HG03135 (cell line): Measurements from ENCODE around the gene HSDL2.

Experiments
- ATAC-seq: cut with Tn5 transposase; IDR thresholded peaks from one replicate; pipeline ENCODE4 v1.9.1; 2021; ENCODE audit warnings: mild to moderate bottlenecking, moderate library complexity; ENCODE audit not compliant: unreplicated experiment

The HSDL2 gene

DNA sequence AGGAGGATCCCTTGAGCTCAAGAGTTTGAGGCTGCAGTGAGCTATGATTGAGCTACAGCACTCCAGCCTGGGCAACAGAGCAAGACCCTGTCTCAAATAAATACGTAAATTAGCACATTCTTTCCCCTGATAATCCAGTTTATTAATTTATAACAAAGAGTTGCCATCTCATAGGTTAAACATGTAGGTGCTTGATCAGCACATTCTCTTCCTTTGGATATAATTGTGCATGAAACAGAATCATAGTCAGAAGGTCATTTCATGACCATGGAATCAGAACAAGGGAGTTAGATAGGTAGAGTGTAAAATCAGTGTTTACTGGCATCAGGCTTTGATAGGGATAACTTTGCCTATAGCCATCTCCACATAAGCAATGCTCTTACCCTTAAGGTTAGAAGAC is 63.7 kb downstream of the HSDL2 start:
- no peak for ATAC-seq

DNA sequence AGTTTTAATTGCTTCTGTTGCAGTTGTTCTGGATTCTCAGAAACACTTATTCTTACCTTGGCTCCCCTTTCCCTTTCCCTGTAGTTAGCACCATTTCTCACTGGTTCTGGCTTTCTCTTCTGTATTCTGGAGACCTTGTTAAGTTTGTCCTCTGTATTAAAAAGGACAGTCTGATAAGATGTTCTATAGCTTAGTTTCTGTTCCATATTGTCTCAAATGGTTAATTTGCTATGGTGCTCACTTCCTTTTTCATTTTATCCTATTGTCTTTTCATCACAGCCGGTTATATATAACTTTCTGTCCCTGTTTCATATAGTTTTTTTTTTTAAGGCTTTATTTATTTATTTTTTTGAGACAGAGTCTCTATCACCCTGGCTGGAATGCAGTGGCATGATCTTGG is 65.3 kb downstream of the HSDL2 start:
- ATAC-seq = no peak

- no peak for ATAC-seq
These were observed 66.2 kb downstream of the HSDL2 start for GRCh38 chr9:112446080-112446479.

DNA sequence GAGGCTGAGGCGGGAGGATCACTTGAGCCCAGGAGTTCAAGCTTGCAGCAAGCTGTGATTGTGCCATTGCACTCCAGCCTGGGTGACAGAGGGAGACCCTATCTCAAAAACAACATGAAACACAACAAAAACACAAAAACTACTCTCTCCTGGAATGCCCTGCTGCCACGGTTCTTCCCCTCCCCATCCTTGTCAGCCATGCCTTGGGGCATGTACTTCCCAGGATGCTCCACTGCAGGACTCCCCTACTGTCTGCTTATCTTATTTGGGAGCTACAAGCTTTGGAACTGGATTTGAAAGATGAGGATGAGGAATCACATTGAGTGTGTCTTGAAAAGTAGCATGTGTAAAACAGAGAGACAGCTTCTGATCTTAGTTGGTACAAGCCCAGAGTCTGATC is 66.6 kb downstream of the HSDL2 start:
- ATAC-seq = no peak

DNA sequence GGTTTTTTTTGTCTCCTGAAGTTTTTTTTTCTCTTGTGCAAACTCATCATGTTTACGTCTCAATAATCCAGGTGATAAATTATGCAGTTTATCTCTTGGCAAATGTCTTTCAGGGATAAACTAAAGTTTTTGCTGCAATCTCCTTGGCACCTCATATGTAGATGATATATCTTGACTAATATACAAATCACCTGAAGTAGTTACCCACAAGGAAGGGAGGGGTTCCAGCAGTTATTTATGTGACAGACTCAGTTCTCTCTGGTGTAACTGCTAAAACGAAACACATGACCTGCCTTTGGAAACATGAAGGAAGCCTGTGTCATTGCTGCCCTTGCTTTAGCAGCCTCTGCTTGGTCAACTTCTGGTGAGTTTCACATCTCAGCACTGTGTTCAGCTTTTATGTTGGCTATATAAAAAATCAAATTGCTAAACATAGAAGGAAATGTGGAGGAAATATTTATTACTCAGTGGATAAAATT is 67.4 kb downstream of the HSDL2 start:
- no peak for ATAC-seq

DNA sequence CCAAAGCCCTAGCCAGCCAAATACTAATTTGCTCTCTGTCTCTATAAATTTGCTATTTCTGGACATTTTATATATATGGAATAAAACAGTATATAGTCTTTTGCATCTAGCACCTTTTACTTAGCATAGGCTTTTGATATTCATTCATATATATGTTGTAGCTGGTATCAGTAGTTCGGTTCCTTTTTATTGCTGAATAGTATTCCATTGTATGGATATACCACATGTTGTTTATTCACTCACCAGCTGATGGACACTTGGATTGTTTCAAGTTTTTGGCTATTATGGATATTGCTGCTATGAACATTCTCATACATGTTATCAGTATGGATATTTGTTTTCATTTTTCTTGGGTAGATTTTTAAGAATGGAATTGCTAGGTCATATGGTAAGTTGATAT is 82.9 kb downstream of the HSDL2 start:
- no peak for ATAC-seq

GRCh38 chr9:112465352-112465751 is 85.4 kb downstream of the HSDL2 start:
- ATAC-seq = no peak

GRCh38 chr9:112472996-112473395 is 93.1 kb downstream of the HSDL2 start:
- no peak for ATAC-seq

GRCh38 chr9:112473986-112474385 is 94.1 kb downstream of the HSDL2 start:
- no peak for ATAC-seq

- no peak for ATAC-seq
These were observed 95.4 kb downstream of the HSDL2 start for GRCh38 chr9:112475318-112475717.

DNA sequence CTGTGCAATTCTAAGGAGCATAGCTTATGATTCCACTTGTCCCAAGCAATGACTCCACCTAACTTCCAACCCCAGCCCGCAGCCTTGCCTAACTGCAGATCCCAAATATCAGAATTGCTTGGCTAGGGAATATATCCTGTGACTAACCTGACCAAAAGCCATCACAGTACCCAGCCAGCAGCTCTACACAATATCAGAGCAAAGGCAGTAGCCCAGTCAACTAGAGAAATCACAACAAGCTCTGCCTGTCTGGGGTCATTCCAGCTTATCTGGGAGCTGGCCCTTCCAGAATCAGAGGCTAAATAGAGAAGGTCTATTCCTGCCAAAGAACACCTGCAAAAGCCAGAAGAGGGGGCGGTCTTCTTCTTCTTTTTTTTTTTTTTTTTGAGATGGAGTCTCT is 97.4 kb downstream of the HSDL2 start:
- no peak for ATAC-seq

GRCh38 chr9:112479221-112479620 is 99.3 kb downstream of the HSDL2 start:
- ATAC-seq = no peak

- no peak for ATAC-seq
These were observed 104.7 kb downstream of the HSDL2 start for GRCh38 chr9:112484607-112485006.

DNA sequence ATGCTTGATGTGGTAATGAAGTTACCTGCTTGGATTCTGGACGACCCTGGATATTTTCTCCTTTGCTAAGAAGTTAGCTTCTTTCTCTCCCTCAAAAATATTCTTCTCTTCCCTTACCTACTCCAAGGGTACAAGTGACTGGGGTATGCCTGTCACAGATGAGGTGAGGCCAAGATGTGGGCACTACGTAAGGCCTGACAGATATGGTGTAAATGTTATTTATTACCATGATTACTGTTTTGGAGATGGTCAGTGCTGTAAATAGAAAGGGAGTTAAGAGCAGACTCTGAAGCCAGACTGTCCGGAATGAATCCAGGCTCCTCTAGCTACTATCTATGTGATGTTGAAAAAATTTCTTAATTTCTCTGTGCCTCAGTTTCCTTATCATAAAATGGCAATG is 105.7 kb downstream of the HSDL2 start:
- ATAC-seq = no peak

- ATAC-seq = peak; percentile 88
These were observed 106.5 kb downstream of the HSDL2 start, which contains the start of gene KIAA1958 for GRCh38 chr9:112486221-112487007. TSS of gene KIAA1958 (plus strand) at chr9:112486827. CDS start at chr9:112574081, 87,254 bp downstream.

DNA sequence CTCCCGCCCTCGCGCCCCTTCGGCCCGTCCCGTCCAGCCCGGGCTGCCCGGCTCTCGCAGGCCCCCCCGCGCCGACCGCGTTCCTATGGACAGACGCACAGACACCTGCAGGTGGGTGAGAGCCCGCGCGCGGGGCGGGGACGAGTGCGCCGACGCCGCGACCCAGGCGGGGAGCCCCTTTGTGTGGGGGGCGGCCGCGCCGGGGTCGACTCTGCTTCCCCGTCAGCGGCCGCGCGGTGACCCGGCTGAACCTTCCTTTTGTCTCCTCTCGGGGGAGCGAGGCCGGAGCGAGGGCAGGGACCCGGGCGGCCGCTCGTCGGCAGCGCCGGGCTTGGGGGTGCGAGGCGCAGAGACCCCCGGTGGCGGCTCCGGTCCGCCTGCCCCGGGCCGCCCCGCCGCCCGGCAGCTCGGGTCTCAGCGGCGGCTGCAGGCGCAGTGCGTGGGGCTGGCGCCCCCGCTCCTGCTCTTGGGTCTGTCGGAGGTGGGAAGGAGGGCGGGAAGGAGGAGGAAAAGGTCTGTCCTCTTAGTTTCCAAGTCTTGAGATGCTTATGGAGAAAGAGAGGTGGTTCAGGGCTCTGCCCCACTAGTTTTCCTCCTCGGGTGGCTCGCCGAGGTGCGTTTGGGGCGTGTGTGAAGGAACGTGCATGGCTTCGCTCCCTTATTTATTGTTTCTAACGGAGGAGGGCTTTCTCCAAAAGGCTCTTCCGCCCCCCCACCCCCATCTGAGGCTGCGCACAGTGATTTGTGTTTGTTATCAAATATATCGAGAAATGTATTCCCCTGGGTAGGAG is 107.3 kb downstream of the HSDL2 start:
- peak; percentile 55 for ATAC-seq

- no peak for ATAC-seq
These were observed 108.0 kb downstream of the HSDL2 start for GRCh38 chr9:112487799-112488340.

GRCh38 chr9:112489039-112489546 is 109.2 kb downstream of the HSDL2 start:
- no peak for ATAC-seq

DNA sequence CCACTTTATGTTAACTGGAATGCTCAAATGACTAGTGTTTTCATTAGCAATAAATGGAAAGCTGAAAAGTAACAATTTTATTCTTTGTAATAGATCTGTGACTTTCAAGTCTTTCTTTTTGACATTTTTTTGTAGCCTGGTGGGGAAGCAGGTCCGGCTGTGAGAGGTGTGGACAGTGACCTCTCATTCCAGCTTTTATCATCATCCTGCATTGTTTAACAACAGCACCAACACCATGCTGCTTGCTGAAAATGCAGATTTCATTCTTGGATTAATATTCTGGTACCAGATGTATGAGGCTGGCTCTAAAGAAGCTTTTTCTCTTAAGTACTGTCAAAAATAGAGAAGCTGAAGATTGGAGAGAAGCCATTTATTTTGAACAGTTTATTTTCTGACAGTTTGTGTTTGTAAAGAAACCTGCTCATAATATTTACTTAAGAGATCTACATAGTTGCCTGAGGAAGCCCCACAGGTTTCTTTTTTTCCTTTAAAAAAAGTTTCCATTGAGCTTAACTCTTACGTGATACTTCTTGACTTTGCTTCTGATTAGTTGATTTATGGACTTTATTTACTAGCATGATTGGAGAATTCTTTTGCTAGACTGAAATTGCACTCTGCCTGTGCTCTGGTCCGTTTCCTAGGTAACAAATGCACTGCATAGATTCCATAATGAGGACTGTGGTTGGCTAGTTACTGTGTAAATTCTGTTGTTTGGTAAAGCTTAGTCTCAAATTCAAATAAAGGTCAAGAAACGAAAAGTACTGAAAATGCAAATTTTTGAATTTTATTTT is 110.2 kb downstream of the HSDL2 start:
- no peak for ATAC-seq

- no peak for ATAC-seq
These were observed 113.7 kb downstream of the HSDL2 start for GRCh38 chr9:112493393-112494137.
